GM21576 (cell line): ENCODE results near the gene CRYBG1.

ENCODE experiments used
- ATAC-seq: cut with Tn5 transposase; IDR thresholded peaks from one replicate; pipeline ENCODE4 v1.9.1; 2021; ENCODE audit warnings: mild to moderate bottlenecking, moderate library complexity; ENCODE audit not compliant: unreplicated experiment

The CRYBG1 gene, protein sequence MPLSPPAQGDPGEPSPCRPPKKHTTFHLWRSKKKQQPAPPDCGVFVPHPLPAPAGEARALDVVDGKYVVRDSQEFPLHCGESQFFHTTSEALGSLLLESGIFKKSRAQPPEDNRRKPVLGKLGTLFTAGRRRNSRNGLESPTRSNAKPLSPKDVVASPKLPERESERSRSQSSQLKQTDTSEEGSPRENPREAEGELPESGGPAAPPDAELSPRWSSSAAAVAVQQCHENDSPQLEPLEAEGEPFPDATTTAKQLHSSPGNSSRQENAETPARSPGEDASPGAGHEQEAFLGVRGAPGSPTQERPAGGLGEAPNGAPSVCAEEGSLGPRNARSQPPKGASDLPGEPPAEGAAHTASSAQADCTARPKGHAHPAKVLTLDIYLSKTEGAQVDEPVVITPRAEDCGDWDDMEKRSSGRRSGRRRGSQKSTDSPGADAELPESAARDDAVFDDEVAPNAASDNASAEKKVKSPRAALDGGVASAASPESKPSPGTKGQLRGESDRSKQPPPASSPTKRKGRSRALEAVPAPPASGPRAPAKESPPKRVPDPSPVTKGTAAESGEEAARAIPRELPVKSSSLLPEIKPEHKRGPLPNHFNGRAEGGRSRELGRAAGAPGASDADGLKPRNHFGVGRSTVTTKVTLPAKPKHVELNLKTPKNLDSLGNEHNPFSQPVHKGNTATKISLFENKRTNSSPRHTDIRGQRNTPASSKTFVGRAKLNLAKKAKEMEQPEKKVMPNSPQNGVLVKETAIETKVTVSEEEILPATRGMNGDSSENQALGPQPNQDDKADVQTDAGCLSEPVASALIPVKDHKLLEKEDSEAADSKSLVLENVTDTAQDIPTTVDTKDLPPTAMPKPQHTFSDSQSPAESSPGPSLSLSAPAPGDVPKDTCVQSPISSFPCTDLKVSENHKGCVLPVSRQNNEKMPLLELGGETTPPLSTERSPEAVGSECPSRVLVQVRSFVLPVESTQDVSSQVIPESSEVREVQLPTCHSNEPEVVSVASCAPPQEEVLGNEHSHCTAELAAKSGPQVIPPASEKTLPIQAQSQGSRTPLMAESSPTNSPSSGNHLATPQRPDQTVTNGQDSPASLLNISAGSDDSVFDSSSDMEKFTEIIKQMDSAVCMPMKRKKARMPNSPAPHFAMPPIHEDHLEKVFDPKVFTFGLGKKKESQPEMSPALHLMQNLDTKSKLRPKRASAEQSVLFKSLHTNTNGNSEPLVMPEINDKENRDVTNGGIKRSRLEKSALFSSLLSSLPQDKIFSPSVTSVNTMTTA (N-terminal part only)

DNA sequence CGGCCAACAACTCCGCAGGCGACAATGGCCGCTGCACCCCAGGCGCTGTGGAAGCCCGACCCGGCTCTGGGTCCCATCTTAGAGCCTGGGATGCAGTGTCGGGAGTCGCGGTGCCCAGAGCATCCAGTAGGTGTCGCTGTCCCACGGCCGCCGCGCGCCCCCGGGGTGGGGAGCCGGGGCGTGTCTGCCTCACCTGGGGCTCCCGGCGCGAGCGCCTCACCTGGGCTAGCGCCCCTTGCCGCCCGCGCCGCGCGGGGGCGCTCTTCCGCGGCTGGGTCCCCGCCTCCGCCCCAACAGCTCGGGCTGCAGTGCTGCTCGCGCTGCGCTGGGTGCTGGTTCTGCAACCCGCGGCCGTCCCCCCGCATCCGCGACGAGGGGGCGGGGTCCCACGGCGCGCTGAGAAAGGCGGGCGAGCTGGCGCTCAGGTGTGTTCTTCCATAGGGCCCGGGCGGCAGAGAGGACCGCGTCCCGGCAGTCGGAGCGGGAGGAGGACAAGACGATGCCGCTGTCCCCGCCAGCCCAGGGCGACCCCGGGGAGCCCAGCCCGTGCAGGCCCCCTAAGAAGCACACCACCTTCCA lies at the start of gene CRYBG1:
TSS of gene CRYBG1 (plus strand) at position 308 of the 579 bp plus-strand sequence. CDS start at position 500, 192 bp downstream.
- peak; percentile 86 for ATAC-seq

DNA sequence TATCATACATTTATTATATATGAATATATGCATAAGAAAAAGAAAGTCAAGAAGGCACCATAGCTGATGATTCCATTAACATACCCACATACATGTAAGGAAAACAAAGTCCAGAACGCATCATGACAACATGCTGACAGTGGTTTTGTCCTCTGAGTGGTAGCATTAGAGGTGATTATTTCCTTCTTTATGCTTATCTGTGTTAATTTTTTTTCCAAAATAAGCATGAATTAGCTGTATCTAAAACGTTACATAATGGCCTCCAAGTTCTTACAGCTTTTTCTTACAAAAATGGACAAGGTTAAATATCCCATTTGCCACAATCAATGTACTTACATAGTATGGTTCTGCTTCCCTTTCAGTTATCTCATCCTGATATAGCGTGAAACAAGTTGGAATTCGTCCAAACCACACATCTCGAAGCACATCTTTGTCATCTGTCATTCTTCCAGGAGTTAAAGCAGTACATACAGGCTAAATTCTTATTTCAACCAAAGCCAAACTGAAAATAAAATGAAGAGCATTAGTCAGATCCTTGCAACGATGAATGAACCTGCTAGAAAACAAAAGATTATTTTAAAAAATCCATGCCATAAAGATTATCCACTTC lies 44.6 kb upstream of the CRYBG1 start:
- no peak for ATAC-seq

DNA sequence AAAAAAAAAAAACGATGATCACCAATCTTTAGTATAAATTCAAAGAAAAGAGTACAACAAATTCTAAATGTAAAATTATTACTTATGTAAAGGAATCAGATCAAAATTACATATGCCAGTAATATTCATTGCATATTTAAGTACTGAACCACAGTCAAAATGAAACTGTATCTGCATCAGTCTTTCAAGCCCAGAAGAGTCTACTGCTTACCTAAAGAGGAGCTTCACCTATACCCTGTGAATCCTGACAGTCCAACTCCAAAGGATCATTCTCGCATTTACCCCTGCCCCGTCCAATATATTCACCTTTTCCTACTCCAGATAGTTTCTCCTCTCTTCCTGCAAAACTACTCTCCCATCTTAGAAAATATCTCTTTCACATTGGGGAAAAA lies 44.1 kb upstream of the CRYBG1 start:
- no peak for ATAC-seq

DNA sequence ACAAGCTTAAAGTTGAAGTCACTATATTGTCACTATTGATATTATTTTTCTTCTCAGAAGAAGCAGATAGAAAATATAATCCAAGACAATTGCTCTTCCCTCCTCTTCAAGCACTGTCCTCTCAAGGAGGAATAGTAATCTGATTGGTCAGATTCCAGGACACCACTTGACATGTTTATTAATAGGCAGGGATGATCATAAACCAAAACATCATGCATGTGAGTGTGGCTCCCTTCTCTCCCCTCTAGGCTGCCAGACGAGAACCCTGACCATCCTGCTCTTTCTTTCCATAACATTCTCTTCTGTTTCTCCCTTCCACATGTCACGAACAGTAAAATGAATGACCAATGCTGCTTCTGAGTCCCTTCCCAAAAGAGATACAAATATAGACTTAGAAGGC lies 42.5 kb upstream of the CRYBG1 start:
- no peak for ATAC-seq

DNA sequence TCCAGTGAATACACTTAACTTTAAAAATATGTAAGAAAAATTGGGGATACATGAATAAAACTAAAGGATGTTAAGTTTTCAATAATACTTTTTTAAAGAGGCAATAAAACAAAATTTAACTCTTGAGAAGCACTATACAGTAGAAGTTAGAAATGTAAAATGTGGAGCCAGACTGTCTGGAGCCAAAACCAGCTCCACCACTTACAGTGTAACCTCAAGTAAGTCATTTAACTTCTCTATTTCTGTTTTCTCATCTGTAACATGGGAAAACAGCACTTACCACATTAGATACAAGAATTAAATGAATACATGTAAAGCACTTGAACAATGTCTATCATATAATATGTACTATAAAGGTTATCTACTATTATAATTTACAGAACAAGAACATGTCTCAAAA lies 41.7 kb upstream of the CRYBG1 start:
- no peak for ATAC-seq

DNA sequence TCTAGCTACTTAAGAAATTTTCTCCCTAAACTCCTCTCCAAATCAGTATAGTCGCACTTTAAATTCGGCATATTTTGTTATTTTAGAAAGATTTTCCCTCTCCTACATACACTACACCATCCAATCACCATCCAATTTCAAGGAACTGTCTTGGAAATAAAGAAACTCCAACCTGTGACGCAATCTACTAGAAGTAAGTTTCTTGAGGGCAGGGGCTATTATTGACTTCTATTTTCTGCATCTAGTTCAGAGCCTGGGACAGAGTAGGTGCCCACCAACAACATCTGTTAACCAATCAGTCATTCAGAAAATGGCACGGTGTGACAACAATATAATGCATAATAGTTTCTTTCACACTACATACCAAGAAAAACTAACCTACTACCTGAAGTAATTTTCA lies 38.6 kb upstream of the CRYBG1 start:
- no peak for ATAC-seq

DNA sequence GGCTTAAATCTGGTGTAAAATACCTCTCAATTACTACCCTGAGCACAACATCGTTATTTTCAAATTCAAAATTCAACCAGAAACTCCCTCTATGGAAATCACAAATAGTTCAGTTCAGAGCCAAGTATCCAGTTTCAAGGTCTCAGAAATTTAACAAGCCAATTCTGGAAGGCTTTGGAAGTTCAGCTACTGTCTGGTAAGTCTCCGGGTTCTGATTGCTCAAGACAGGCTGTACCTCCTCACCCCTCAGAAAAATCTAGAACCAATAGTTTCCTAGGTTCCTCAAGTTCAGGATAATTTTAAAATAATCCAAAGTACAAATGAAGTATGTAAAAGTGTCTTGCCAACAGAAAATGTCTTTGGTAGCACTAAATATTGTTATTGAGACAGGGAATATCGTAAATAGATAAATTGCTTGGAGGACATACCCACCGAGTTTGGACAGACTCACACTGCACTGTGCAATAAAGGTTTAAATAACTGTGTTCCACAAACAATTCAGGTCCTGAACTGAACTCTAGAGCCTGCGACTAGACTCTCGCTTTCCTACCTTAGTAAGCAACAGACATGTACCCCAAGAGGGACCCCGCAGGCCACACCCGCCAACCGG lies 35.7 kb upstream of the CRYBG1 start:
- ATAC-seq = no peak

DNA sequence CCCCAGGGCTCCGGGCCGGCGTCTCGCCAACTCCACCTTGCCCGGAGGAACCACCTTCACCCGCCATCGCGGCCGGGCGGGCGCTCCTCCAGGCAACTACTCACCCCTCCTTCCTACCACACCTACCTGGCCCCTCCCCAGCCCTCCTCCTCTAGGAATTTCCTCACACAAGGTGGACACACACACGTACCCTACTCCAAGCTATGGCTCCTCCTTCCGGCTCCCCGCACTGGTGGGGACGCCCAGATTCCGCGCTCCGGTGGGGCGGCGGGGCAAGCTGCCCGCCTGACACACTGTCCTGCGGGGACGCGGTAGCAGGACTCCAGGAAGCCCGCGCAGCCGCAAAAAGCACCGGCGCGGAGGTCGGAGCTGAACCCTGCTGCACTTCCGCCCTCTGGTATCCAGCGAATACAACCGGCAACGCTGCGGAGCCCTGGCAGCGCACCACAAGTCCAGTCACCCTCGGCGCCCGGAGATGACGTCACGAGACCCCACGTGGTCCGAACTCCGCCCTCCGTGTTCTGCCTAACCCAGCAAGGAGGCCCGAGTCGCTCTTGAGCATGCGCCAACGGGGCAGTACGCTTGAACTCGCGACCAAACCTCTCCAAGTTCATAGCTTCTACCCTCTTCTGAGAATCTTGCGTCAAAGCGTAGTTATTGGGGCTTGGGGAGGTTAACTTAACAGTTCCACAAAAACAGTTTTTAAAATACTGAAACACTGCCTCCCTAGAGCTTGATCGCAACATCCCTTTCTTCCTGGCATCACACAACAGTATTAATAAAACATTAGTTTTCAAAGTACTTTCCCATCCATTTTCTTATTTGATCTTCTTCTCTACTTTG lies 35.0 kb upstream of the CRYBG1 start, which contains the start of gene ATG5:
TSS of gene ATG5 (minus strand) at position 425 of the 843 bp plus-strand sequence. CDS start 9,552 bp downstream, outside the sequence.
- peak; percentile 95 for ATAC-seq

DNA sequence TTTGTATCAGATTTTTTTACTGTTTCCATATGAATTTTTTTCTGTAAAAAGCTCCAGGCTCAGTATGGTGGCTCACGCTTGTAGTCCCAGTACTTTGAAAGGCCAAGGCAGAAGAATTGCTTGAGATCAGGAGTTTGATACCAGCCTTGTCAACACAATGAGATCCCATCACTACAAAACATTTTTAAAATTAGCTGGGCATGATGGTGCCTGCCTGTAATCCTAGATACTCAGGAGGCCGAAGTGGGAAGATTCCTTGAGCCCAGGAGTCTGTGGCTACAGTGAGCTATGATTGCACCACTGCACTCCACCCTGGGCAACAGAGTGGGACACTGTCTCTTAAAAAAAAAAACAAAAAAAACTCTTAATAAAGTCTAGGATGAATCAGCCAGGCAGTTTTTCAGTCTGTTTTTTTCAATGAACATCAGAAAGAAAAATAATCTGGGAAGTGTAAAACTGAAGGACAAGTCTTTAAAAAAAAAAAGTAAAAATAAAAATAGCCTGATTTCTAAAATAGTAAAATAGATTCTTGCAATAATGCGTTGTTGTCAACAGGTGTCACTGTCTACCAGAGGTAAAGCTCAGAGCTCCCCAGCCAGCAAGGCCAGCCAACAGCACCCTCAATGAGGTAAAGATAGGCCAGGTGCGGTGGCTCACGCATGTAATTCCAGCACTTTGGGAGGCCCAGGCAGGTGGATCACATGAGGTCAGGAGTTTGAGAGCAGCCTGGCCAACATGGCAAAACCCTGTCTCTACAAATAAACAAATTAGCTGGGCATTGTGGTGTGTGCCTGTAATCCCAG lies 25.7 kb upstream of the CRYBG1 start:
- ATAC-seq = no peak

DNA sequence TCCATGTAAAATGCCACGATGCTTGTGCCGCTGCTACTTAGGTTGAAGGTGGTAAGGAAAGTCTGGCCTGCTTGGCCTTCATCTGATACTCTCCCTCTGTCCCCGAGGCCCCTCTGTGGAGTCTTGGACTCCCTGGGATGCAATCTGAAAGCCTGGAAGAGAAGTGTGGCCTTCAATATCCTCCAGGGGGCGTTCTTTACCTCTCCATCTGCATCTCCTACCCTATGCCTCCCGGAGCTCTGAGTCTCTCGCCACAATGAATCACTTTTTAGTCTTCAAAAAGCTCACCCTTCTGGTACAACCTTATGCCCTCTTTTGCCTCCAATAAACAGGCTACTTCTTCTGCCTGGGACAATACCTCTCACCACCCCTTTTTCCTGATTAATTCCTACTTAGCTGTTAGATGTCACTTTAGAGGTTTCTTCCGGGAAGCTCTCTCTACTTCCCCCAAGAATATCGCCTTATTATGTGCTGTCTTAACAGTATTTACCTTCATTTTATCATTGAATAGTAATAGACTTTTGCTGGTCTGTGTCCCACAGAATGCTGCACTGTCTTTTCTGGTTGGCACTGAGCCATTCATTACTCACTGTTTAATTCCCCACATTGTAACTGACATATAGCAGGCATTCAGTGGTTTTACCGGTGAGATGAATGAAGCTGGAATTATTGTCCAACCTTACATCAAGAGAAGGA lies 21.0 kb upstream of the CRYBG1 start:
- ATAC-seq = peak; percentile 66

DNA sequence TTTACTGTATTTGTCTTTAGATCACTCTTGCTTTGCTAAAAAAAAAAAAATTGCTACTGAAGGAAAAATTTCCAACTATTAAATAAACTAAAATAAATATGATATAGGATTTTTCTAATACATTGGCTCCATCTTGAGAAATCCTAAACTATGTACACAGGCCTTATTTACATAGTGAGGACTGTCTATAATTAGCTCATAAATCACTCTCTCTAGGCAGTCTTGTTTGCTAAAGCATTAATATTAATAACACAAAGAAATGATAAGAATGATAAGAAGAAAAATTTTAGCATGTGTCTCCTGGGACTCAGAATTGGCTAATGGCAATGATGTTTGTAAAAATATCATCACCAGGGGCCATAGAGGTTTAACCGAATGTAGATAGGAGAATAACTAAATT lies 13.3 kb upstream of the CRYBG1 start:
- ATAC-seq = no peak

DNA sequence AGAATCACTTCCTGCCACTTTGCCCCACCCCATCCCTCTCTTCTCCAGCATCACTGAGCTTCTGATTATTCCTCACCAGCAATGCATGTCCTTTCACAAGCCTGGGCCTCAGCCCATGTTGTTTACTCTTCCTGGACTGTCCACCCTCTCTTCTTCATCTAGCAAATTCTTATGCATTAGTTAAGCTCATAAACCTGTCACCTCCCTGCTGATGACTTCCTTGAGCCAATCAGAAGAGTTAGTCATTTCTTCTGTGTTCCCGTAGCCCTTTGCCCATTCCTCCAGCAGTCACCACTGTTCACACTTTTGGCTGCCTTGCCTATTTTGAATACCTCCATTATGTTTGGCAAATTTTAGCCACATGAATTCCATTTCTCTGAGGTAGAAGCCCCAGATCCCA lies 4.1 kb upstream of the CRYBG1 start:
- ATAC-seq = no peak

DNA sequence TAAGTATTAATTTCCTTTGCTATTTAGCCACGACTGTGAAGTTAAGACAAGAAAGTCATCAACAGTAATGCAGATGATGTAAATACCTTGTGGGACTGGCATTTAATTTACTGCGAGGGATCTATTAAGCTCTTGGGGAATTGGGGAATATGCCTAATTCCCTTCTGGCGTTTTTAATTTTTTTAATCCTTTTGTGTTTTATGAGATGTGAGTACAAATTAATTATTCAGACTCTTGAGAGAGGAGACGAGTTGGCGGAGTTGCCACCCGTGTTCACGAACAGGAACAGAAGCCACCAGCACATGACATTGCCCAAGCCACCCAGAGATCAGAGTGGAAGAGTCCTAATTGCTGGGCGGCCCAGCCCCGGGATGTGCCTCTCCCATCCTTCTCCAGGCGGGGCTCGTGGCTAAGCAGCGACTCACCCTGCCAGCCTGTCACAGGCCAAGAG lies 533 bp upstream of the CRYBG1 start:
- ATAC-seq = peak; percentile 16

DNA sequence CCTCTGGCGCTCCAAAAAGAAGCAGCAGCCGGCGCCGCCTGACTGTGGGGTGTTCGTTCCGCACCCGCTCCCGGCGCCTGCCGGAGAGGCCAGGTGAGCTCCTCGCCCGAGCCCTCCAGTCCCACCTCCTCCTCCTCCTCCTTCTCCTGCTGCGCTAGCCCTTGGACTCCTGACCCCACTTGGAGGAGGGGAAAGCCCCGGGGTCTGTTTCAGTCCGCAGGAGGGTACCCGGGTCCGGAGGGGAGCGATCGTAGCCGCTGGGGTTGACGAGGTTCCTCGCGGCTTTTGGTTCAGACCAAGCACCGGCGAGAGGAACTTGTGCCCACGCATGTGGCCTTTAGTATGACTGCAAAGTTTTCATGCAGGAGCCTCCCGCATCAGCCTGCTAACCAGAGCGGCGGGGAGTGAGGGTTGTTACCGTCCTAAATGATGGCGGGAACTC lies 493 bp downstream of the CRYBG1 start:
- ATAC-seq = peak; percentile 34

DNA sequence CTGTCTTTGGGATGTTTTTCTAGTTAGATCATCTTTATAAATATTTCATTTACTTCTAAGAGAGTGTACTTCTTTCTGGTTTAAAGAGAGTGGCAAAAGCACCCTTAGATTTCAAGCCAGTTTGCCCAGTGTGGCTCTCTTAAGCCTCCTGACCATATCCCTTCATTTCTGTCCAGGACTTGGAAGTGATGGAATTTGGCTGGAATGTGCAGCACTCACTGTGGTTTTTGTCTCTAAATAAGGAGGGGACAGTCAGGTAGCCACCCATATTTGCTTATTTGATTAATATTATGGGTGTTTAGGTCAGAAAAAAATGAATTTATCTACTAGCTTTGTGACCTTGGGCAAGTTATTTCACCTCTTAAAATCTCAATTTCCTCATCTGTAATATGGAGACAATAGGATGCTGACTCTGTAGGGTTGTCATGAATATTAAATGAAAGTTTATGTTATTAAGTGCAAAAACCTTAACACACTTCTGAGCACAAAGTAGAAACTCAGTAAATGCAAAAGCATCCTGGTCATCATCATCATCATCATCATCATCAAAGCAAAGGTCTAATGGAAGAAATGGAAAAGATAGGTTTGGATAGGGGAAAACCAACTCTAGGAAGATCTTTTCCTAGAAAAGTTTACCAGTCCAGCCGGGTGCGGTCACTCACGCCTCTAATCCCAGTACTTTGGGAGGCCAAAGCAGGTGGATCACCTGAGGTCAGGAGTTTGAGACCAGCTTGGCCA lies 3.1 kb downstream of the CRYBG1 start:
- no peak for ATAC-seq

DNA sequence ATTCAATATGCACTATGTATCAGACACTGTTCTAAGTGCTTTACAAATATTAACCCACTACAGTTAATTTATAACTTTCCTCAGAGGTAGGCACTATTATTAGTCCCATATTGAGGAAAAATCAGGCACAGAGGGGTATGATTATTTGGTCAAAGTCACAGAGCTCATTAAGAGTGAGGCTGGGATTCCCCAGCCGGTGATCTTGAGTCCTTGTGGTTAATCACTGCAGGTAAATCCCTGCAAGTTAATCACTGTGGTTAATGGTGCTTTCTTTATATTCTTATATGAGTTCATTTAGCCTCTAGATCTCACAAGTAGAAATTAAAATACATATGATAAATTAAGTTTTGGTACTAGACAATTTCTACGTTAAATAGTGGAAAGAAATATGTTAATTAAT lies 9.2 kb downstream of the CRYBG1 start:
- ATAC-seq = no peak

DNA sequence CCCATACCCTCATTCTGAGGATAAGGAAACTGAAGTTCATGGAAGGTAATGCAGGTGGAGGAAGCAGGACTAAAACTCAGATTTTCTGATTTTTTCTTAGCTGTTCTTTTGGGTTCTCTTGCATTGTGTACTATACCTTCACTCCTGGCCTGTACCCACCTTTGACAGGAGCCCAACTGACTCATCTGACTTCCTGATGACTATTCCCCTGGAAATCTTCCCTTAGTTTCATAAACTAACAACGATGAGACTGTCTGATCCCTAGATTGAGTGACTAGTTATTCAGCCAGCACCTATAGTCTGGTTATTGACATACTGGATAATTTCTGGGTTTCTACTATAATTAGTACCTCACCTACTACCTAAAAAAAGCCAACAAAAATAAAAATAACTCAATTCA lies 10.1 kb downstream of the CRYBG1 start:
- ATAC-seq = no peak
